GM12873 (cell line): ENCODE data around the gene HOXA3.

Experiments
- CTCF ChIP-seq: IDR thresholded peaks from 2 replicates; pipeline ENCODE4 v1.5.1; 2012; ENCODE audit warnings: low read depth, mild to moderate bottlenecking, moderate library complexity, low read length, control low read depth; ENCODE audit not compliant: insufficient read depth; ENCODE audit errors: missing control alignments

The HOXA3 gene

GRCh38 chr7:27119412-27119911, 32.9 kb downstream of the HOXA3 start:
- no peak for TF ChIP-seq CTCF

GRCh38 chr7:27118580-27118979, 33.8 kb downstream of the HOXA3 start:
- TF ChIP-seq CTCF, result no peak

- TF ChIP-seq CTCF, result no peak
Observed at GRCh38 chr7:27117887-27118491, 34.4 kb downstream of the HOXA3 start.

GRCh38 chr7:27116962-27117886, 35.2 kb downstream of the HOXA3 start:
- TF ChIP-seq CTCF, result no peak

GRCh38 chr7:27116031-27116961, 36.1 kb downstream of the HOXA3 start:
- no peak for TF ChIP-seq CTCF

GRCh38 chr7:27115221-27116026, 37.0 kb downstream of the HOXA3 start:
- no peak for TF ChIP-seq CTCF
